DMS53 (cell line): ENCODE results near the gene HIC1.

Source experiments
- DNase-seq: peaks from one replicate; lab custom pipeline; 2025; lab: John Stamatoyannopoulos, UW

The HIC1 gene

GRCh38 chr17:2060385-2060658 lies 5.4 kb downstream of the HIC1 start:
- DNase-seq, result no peak

- DNase-seq, result no peak
These were observed 6.0 kb downstream of the HIC1 start for GRCh38 chr17:2060681-2061440.

GRCh38 chr17:2061441-2061958 lies 6.6 kb downstream of the HIC1 start:
- DNase-seq, result no peak

GRCh38 chr17:2062571-2063183 lies 7.8 kb downstream of the HIC1 start:
- no peak for DNase-seq

- no peak for DNase-seq
These were observed 8.6 kb downstream of the HIC1 start for GRCh38 chr17:2063261-2064146.

- DNase-seq, result no peak
These were observed 9.2 kb downstream of the HIC1 start for GRCh38 chr17:2064147-2064489.

- DNase-seq, result no peak
These were observed 9.6 kb downstream of the HIC1 start for GRCh38 chr17:2064520-2064971.

GRCh38 chr17:2064980-2065785 lies 10.3 kb downstream of the HIC1 start:
- DNase-seq, result peak; percentile 37

GRCh38 chr17:2065949-2066400 lies 11.1 kb downstream of the HIC1 start:
- no peak for DNase-seq

GRCh38 chr17:2067048-2067561 lies 12.2 kb downstream of the HIC1 start:
- DNase-seq, result no peak

- DNase-seq, result no peak
These were observed 12.7 kb downstream of the HIC1 start for GRCh38 chr17:2067608-2068024.

- DNase-seq, result no peak
These were observed 13.2 kb downstream of the HIC1 start for GRCh38 chr17:2068031-2068518.

- no peak for DNase-seq
These were observed 13.7 kb downstream of the HIC1 start for GRCh38 chr17:2068519-2069051.

- DNase-seq, result no peak
These were observed 15.5 kb downstream of the HIC1 start for GRCh38 chr17:2070241-2071023.

- DNase-seq, result no peak
These were observed 16.1 kb downstream of the HIC1 start for GRCh38 chr17:2071024-2071385.

- no peak for DNase-seq
These were observed 16.8 kb downstream of the HIC1 start for GRCh38 chr17:2071455-2072281.

GRCh38 chr17:2074919-2075318 lies 20.0 kb downstream of the HIC1 start:
- no peak for DNase-seq

- no peak for DNase-seq
These were observed 20.6 kb downstream of the HIC1 start for GRCh38 chr17:2075336-2076086.
